SH-SY5Y (cell line): Measurements from ENCODE around the gene INTS7.

ENCODE experiments used
- GATA2 ChIP-seq: IDR thresholded peaks from 2 replicates; pipeline ENCODE4 v1.6.1; 2011; ENCODE audit warnings: mild to moderate bottlenecking, low read depth, low read length
- GATA3 ChIP-seq: IDR thresholded peaks from 2 replicates; pipeline ENCODE4 v1.6.1; 2011; ENCODE audit warnings: low read depth, mild to moderate bottlenecking, low read length, moderate library complexity

DNA sequence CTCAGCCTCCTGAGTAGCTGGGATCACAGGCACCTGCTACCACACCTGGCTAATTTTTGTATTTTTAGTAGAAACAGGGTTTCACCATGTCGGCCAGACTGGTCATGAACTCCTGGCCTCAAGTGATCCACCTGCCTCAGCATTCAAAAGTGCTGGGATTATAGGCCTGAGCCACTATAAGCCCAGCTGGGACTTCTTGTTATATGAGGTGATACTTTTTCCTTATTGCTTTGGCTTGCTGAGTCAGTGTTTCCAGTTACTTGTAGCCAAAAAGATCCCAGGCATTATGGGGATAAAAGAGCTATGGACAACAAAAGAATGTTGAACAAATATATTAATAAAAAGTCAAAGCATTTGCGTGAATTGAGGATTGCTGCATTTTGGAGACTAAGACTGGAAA is 134.9 kb downstream of the INTS7 start:
- TF ChIP-seq GATA2 (no peak), GATA3 (no peak)
